ENCODE data around the gene EAPP. TPM values are rescaled to one million over a fixed set of nuclear protein-coding genes. Genes with fewer than 3 reads are reported as not detected.
"Not testable (repeated sequence)": the region's sequence is repeated elsewhere in the genome, so short reads cannot be mapped to it uniquely, and the experiment has no call there.

The EAPP gene
- total RNA-seq, 4 donors from 2014 or later, result 28.8 to 52.4 (median 37.3) TPM

DNA sequence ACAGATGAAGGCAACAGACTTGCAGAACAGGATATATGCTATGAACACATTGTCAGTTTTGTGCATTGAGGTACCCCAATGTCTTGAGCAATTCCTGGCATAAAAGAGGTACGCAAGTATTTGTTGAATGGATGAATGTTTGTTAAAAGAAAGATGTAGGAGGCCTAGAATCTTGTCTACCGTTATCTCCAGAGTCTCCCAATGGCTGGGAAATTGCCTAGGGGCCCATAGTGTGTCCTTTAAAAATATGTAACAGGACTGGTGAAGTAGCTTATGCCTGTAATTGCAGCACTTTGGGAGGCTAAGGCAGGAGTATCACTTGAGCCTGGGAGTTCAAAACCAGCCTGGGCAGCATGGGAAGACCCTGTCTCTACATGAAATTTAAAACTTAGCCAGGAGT is 57.0 kb downstream of the EAPP start:
- WGBS, 2 donors, result 90 to 98% methylated on average over 2 of the region's 2 CpGs
- Histone ChIP-seq H3K36me3 (no peaks in the 10 kb centered on the region), H3K4me1 (no peaks in the 10 kb centered on the region), H3K4me3 (no peak overlapping the region), H3K9me3 (no peaks in the 10 kb centered on the region), H3K27me3 (no peaks in the 10 kb centered on the region), H3K27ac (no peak overlapping the region)
- no peak for TF ChIP-seq POLR2A (IDR thresholded peaks at IDR 0.05)
- TF ChIP-seq, protein P1, sequence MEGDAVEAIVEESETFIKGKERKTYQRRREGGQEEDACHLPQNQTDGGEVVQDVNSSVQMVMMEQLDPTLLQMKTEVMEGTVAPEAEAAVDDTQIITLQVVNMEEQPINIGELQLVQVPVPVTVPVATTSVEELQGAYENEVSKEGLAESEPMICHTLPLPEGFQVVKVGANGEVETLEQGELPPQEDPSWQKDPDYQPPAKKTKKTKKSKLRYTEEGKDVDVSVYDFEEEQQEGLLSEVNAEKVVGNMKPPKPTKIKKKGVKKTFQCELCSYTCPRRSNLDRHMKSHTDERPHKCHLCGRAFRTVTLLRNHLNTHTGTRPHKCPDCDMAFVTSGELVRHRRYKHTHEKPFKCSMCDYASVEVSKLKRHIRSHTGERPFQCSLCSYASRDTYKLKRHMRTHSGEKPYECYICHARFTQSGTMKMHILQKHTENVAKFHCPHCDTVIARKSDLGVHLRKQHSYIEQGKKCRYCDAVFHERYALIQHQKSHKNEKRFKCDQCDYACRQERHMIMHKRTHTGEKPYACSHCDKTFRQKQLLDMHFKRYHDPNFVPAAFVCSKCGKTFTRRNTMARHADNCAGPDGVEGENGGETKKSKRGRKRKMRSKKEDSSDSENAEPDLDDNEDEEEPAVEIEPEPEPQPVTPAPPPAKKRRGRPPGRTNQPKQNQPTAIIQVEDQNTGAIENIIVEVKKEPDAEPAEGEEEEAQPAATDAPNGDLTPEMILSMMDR (IDR thresholded peaks at IDR 0.05), result no peak
- no peak for TF ChIP-seq EP300 (IDR thresholded peaks at IDR 0.05)
- no peak for DNase-seq (ENCODE audit: low spot score in 2 of 2)

DNA sequence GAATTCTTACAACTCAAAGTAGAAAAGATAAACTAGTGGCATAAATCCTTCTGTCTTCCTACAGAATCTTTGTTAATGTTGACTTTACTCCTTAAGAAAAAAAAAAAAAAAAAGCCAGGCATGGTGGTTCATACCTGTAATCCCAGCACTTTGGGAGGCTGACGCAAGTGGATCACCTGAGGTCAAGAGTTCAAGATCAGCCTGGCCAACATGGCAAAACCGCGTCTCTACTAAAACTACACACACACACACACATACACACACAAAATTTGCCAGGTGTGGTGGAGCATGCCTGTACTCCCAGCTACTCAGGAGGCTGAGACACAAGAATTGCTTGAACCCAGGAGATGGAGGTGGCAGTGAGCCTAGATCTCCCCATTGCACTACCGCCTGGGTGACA is 59.8 kb downstream of the EAPP start:
- no peaks in the 10 kb centered on the region for H3K9me3 ChIP-seq
- H3K4me1 ChIP-seq, result no peaks in the 10 kb centered on the region
- H3K36me3 ChIP-seq, result no peaks in the 10 kb centered on the region
- TF ChIP-seq POLR2A (IDR thresholded peaks at IDR 0.05), result no peak
- TF ChIP-seq, protein P1 (IDR thresholded peaks at IDR 0.05), result no peak
- no peak for TF ChIP-seq EP300 (IDR thresholded peaks at IDR 0.05)
- H3K4me3 ChIP-seq, result no peak overlapping the region
- H3K27me3 ChIP-seq, result no peaks in the 10 kb centered on the region
- H3K27ac ChIP-seq, result no peak overlapping the region
- DNase-seq (ENCODE audit: low spot score in 2 of 2), result no peak
- WGBS, 2 donors, result 87 to 89% methylated on average over 4 of the region's 4 CpGs

DNA sequence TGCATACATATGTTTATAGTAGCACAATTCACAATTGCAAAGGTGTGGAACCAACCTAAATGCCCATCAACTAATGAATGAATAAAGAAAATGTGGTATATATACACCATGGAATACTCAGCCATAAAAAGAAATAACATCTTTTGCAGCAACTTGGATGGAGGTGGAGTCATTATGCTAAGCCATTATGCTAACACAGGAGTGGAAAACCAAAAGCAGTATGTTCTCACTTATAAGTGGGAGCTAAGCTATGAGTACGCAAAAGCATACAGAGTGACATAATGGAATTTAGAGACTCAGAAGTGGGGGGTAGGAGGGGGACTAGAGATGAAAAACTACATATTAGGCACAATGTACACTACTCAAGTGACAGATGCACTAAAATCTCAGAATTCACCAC is 61.2 kb downstream of the EAPP start:
- no peak for DNase-seq (ENCODE audit: low spot score in 2 of 2)
- no peaks in the 10 kb centered on the region for H3K9me3 ChIP-seq
- H3K36me3 ChIP-seq, result no peaks in the 10 kb centered on the region
- 83 to 94% methylated on average over 1 of the region's 1 CpG for WGBS, 2 donors
- no peak overlapping the region for H3K27ac ChIP-seq
- no peaks in the 10 kb centered on the region for H3K4me1 ChIP-seq
- H3K4me3 ChIP-seq, result no peak overlapping the region
- H3K27me3 ChIP-seq, result no peaks in the 10 kb centered on the region
- no peak for TF ChIP-seq POLR2A (IDR thresholded peaks at IDR 0.05)
- TF ChIP-seq EP300 (IDR thresholded peaks at IDR 0.05), result no peak
- TF ChIP-seq, protein P1 (IDR thresholded peaks at IDR 0.05), result no peak

DNA sequence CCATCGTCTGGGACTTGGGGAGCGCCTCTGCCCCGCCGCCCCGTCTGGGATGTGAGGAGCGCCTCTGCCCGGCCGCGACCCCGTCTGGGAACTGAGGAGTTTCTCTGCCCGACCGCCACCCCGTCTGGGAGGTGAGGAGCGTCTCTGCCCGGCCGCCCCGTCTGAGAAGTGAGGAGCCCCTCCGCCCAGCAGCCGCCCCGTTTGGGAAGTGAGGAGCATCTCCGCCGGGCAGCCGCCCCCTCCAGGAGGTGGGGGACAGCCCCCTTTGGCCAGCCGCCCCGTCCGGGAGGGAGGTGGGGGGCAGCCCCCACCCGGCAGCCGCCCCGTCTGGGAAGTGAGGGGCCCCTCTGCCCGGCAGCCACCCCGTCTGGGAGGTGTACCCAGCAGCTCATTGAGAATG is 63.5 kb downstream of the EAPP start:
- not testable (repeated sequence) for DNase-seq (ENCODE audit: low spot score in 2 of 2)
- WGBS, 2 donors, result 94% methylated on average over 9 to 20 of the region's 31 CpGs

DNA sequence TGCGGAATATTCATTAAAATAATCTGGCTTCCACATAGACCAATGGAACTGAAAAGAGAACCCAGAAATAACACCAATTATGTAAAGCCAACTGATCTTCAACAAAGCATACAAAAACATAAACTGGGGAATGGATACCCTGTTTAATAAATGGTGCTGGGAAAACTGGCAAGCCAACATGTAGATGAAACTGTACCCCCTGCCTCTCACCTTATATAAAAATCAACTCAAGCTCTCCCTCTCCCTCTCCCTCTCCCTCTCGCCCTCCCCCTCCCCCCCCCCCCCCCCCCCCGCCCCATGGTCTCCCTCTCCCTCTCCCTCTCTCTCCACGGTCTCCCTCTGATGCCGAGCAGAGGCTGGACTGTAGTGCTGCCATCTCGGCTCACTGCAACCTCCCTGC is 64.3 kb downstream of the EAPP start:
- TF ChIP-seq EP300 (IDR thresholded peaks at IDR 0.05), result no peak
- TF ChIP-seq, protein P1 (IDR thresholded peaks at IDR 0.05), result no peak
- no peak for TF ChIP-seq POLR2A (IDR thresholded peaks at IDR 0.05)
- Histone ChIP-seq H3K27me3 (no peaks in the 10 kb centered on the region), H3K4me1 (no peaks in the 10 kb centered on the region), H3K4me3 (no peak overlapping the region), H3K9me3 (no peaks in the 10 kb centered on the region), H3K27ac (no peak overlapping the region), H3K36me3 (no peaks in the 10 kb centered on the region)
- WGBS, 2 donors, result 72 to 78% methylated on average over 5 of the region's 6 CpGs
- DNase-seq (ENCODE audit: low spot score in 2 of 2), result no peak

More for the DNA sequence above, 63.5 kb downstream of the EAPP start:
- H3K27ac ChIP-seq, H3K4me1 ChIP-seq, H3K27me3 ChIP-seq, H3K36me3 ChIP-seq, H3K4me3 ChIP-seq, H3K9me3 ChIP-seq: not testable (repeated sequence)

DNA sequence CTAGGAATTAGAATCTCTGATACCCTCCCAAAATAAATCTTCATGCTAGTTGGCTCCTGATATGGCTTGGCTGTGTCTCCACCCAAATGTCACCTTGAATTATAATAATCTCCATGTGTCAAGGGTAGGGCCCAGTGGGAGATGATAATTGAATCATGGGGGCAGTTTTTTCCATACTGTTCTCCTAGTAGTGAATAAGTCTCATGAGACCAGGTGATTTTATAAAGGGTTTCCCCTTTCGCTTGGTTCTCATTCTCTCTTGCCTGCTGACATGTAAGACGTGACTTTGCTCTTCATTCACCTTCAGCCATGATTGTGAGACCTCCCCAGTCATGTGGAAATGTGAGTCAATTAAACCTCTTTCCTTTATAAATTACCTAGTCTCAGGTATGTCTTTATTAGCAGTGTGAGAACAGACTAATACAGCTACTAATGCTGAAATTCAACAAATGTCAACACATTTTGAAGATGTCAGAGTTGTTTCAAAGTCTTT is 65.3 kb downstream of the EAPP start:
- TF ChIP-seq, protein P1 (IDR thresholded peaks at IDR 0.05), result no peak
- no peak for TF ChIP-seq POLR2A (IDR thresholded peaks at IDR 0.05)
- Histone ChIP-seq H3K27me3 (no peaks in the 10 kb centered on the region), H3K36me3 (no peaks in the 10 kb centered on the region), H3K4me1 (no peaks in the 10 kb centered on the region), H3K27ac (no peak overlapping the region), H3K9me3 (no peaks in the 10 kb centered on the region), H3K4me3 (no peak overlapping the region)
- DNase-seq (ENCODE audit: low spot score in 2 of 2), result no peak
- 81 to 89% methylated on average over 2 of the region's 2 CpGs for WGBS, 2 donors
